Activated naive CD8-positive, alpha-beta T cell treated with anti-CD3 and anti-CD28 coated beads, Interleukin-2, amount 50 U/mL, for 24 hours (primary cell): ENCODE measurements around the gene DTNA.
A peak's percentile ranks its signal among the peaks of the same experiment; 100 is the strongest.
"Not testable (repeated sequence)": the region's sequence is repeated elsewhere in the genome, so short reads cannot be mapped to it uniquely, and the experiment has no call there.

ENCODE experiments used
- ATAC-seq: fragments of 150-1000 bp; cut with Tn5 transposase; one replicate; pipeline ENCODE4 v1.10.0; 2021
- DNase-seq: peaks from one replicate; pipeline ENCODE4 v3.0.0; 2021
- H3K27ac Mint-ChIP-seq: one replicate; pipeline ENCODE4 v1.8.0; 2021; ENCODE audit warnings: mild to moderate bottlenecking, mixed read lengths
- H3K27me3 Mint-ChIP-seq: one replicate; pipeline ENCODE4 v1.8.0; 2021; ENCODE audit warnings: mixed read lengths
- H3K36me3 Mint-ChIP-seq: one replicate; pipeline ENCODE4 v1.8.0; 2021; ENCODE audit warnings: low read depth, mixed read lengths
- H3K4me1 Mint-ChIP-seq: one replicate; pipeline ENCODE4 v1.8.0; 2021; ENCODE audit warnings: mixed read lengths
- H3K4me3 Mint-ChIP-seq: one replicate; pipeline ENCODE4 v1.8.0; 2021; ENCODE audit warnings: mild to moderate bottlenecking, moderate library complexity, mixed read lengths
- H3K9me3 Mint-ChIP-seq: one replicate; pipeline ENCODE4 v1.8.0; 2021; ENCODE audit warnings: mixed read lengths

Gene DTNA

GRCh38 chr18:34704823-34705222, 5.3 kb upstream of the DTNA start:
- Mint-ChIP-seq H3K4me1 (no peaks in the 10 kb centered on the region), H3K27ac (no peak overlapping the region), H3K4me3 (no peak overlapping the region), H3K36me3 (no peaks in the 10 kb centered on the region), H3K9me3 (no peaks in the 10 kb centered on the region), H3K27me3 (peaks cover 2% of the 10 kb centered on the region)
- DNase-seq (no peak), ATAC-seq (no peak)

GRCh38 chr18:34707670-34708069, 2.4 kb upstream of the DTNA start:
- no peak overlapping the region for H3K4me3 Mint-ChIP-seq
- H3K36me3 Mint-ChIP-seq: no peaks in the 10 kb centered on the region
- no peak for DNase-seq
- no peak for ATAC-seq
- H3K9me3 Mint-ChIP-seq: no peaks in the 10 kb centered on the region
- H3K4me1 Mint-ChIP-seq: no peaks in the 10 kb centered on the region
- no peak overlapping the region for H3K27ac Mint-ChIP-seq
- H3K27me3 Mint-ChIP-seq: peaks cover 4% of the 10 kb centered on the region

- H3K27me3 Mint-ChIP-seq: peaks cover 4% of the 10 kb centered on the region
- H3K4me1 Mint-ChIP-seq: no peaks in the 10 kb centered on the region
- DNase-seq: no peak
- no peak overlapping the region for H3K4me3 Mint-ChIP-seq
- H3K9me3 Mint-ChIP-seq: no peaks in the 10 kb centered on the region
- no peak overlapping the region for H3K27ac Mint-ChIP-seq
- no peak for ATAC-seq
- no peaks in the 10 kb centered on the region for H3K36me3 Mint-ChIP-seq
Observed at GRCh38 chr18:34709104-34709503, 994 bp upstream of the DTNA start.

- H3K27me3 Mint-ChIP-seq: peaks cover 4% of the 10 kb centered on the region
- no peak overlapping the region for H3K4me3 Mint-ChIP-seq
- ATAC-seq (no peak), DNase-seq (no peak)
- H3K36me3 Mint-ChIP-seq: no peaks in the 10 kb centered on the region
- no peak overlapping the region for H3K27ac Mint-ChIP-seq
- H3K9me3 Mint-ChIP-seq: no peaks in the 10 kb centered on the region
- H3K4me1 Mint-ChIP-seq: no peaks in the 10 kb centered on the region
Observed at GRCh38 chr18:34710458-34710914, 388 bp downstream of the DTNA start.

- H3K36me3 Mint-ChIP-seq: no peaks in the 10 kb centered on the region
- no peaks in the 10 kb centered on the region for H3K4me1 Mint-ChIP-seq
- H3K27me3 Mint-ChIP-seq: peaks cover 4% of the 10 kb centered on the region
- H3K9me3 Mint-ChIP-seq: no peaks in the 10 kb centered on the region
- H3K4me3 Mint-ChIP-seq: no peak overlapping the region
- no peak for DNase-seq
- no peak overlapping the region for H3K27ac Mint-ChIP-seq
- no peak for ATAC-seq
Observed at GRCh38 chr18:34710934-34711333, 836 bp downstream of the DTNA start.

- H3K4me3 Mint-ChIP-seq, DNase-seq, H3K36me3 Mint-ChIP-seq, ATAC-seq, H3K4me1 Mint-ChIP-seq, H3K27ac Mint-ChIP-seq, H3K9me3 Mint-ChIP-seq, H3K27me3 Mint-ChIP-seq: not testable (repeated sequence)
Observed at GRCh38 chr18:34716111-34716510, 6.0 kb downstream of the DTNA start.

- Mint-ChIP-seq H3K27me3 (peaks cover 4% of the 10 kb centered on the region), H3K4me3 (no peak overlapping the region), H3K27ac (no peak overlapping the region), H3K36me3 (no peaks in the 10 kb centered on the region), H3K4me1 (no peaks in the 10 kb centered on the region), H3K9me3 (no peaks in the 10 kb centered on the region)
- DNase-seq: no peak
- no peak for ATAC-seq
Observed at GRCh38 chr18:34718610-34719009, 8.5 kb downstream of the DTNA start.

GRCh38 chr18:34720220-34720619, 10.1 kb downstream of the DTNA start:
- ATAC-seq (no peak), DNase-seq (no peak)
- Mint-ChIP-seq H3K9me3 (no peaks in the 10 kb centered on the region), H3K36me3 (no peaks in the 10 kb centered on the region), H3K4me3 (no peak overlapping the region), H3K27me3 (peaks cover 4% of the 10 kb centered on the region), H3K27ac (no peak overlapping the region), H3K4me1 (no peaks in the 10 kb centered on the region)

GRCh38 chr18:34723143-34723542, 13.0 kb downstream of the DTNA start:
- no peaks in the 10 kb centered on the region for H3K9me3 Mint-ChIP-seq
- no peak for ATAC-seq
- no peak overlapping the region for H3K27ac Mint-ChIP-seq
- H3K27me3 Mint-ChIP-seq: peaks cover 4% of the 10 kb centered on the region
- H3K4me3 Mint-ChIP-seq: no peak overlapping the region
- DNase-seq: no peak
- H3K36me3 Mint-ChIP-seq: no peaks in the 10 kb centered on the region
- no peaks in the 10 kb centered on the region for H3K4me1 Mint-ChIP-seq

- H3K4me1 Mint-ChIP-seq, H3K27ac Mint-ChIP-seq, DNase-seq, ATAC-seq, H3K27me3 Mint-ChIP-seq, H3K36me3 Mint-ChIP-seq, H3K9me3 Mint-ChIP-seq, H3K4me3 Mint-ChIP-seq: not testable (repeated sequence)
Observed at GRCh38 chr18:34725737-34726136, 15.6 kb downstream of the DTNA start.

- no peaks in the 10 kb centered on the region for H3K4me1 Mint-ChIP-seq
- no peaks in the 10 kb centered on the region for H3K9me3 Mint-ChIP-seq
- H3K27me3 Mint-ChIP-seq: peaks cover 2% of the 10 kb centered on the region
- no peak for ATAC-seq
- H3K36me3 Mint-ChIP-seq: no peaks in the 10 kb centered on the region
- H3K27ac Mint-ChIP-seq: no peak overlapping the region
- no peak for DNase-seq
- no peak overlapping the region for H3K4me3 Mint-ChIP-seq
Observed at GRCh38 chr18:34726286-34727004, 16.3 kb downstream of the DTNA start.

GRCh38 chr18:34729264-34729663, 19.2 kb downstream of the DTNA start:
- Mint-ChIP-seq H3K27ac (no peak overlapping the region), H3K27me3 (peaks cover 2% of the 10 kb centered on the region), H3K4me3 (no peak overlapping the region), H3K4me1 (no peaks in the 10 kb centered on the region), H3K36me3 (no peaks in the 10 kb centered on the region), H3K9me3 (no peaks in the 10 kb centered on the region)
- peak; percentile 57 for ATAC-seq
- DNase-seq: no peak

- no peak for DNase-seq
- Mint-ChIP-seq H3K9me3 (no peaks in the 10 kb centered on the region), H3K27ac (no peak overlapping the region)
Observed at GRCh38 chr18:34729740-34730355, 19.8 kb downstream of the DTNA start.

GRCh38 chr18:34730774-34731173, 20.7 kb downstream of the DTNA start:
- DNase-seq (no peak), ATAC-seq (no peak)
- no peaks in the 10 kb centered on the region for H3K4me1 Mint-ChIP-seq
- H3K27ac Mint-ChIP-seq: no peak overlapping the region
- H3K4me3 Mint-ChIP-seq: no peak overlapping the region
- H3K27me3 Mint-ChIP-seq: peaks cover 2% of the 10 kb centered on the region
- no peaks in the 10 kb centered on the region for H3K36me3 Mint-ChIP-seq
- H3K9me3 Mint-ChIP-seq: no peaks in the 10 kb centered on the region

More at GRCh38 chr18:34729740-34730355, 19.8 kb downstream of the DTNA start:
- Mint-ChIP-seq H3K4me1 (no peaks in the 10 kb centered on the region), H3K36me3 (no peaks in the 10 kb centered on the region), H3K4me3 (no peak overlapping the region), H3K27me3 (peaks cover 2% of the 10 kb centered on the region)
- ATAC-seq: no peak

GRCh38 chr18:34734056-34734455, 24.0 kb downstream of the DTNA start:
- no peaks in the 10 kb centered on the region for H3K4me1 Mint-ChIP-seq
- H3K4me3 Mint-ChIP-seq: no peak overlapping the region
- H3K27me3 Mint-ChIP-seq: peaks cover 2% of the 10 kb centered on the region
- H3K36me3 Mint-ChIP-seq: no peaks in the 10 kb centered on the region
- no peak for DNase-seq
- ATAC-seq: no peak
- H3K27ac Mint-ChIP-seq: no peak overlapping the region
- no peaks in the 10 kb centered on the region for H3K9me3 Mint-ChIP-seq
